ENCODE measurements around the gene C5orf63. TPM values are rescaled to one million over a fixed set of nuclear protein-coding genes. Genes with fewer than 3 reads are reported as not detected.
A peak's percentile ranks its signal among the peaks of the same experiment; 100 is the strongest.

C5orf63 gene
- total RNA-seq, 1 donor from 2014 or later, result 1.5 TPM

GRCh38 chr5:127077366-127077765, 4.1 kb upstream of the C5orf63 start:
- Histone ChIP-seq H2AFZ (replicated peaks) (no peak overlapping the region), H3K9me3 (ENCODE audit: low read depth) (no peaks in the 10 kb centered on the region), H3F3A (ENCODE audit: low read depth) (no peaks in the 10 kb centered on the region), H3K36me3 (no peaks in the 10 kb centered on the region), H3K4me2 (no peak overlapping the region), H3K4me3 (no peak overlapping the region), H3K27ac (no peak overlapping the region), H3K27me3 (no peaks in the 10 kb centered on the region), H3K4me1 (peaks cover 9% of the 10 kb centered on the region), H3K79me2 (ENCODE audit: low read depth) (no peaks in the 10 kb centered on the region), H3K9ac (no peak overlapping the region), H4K20me1 (ENCODE audit: low read depth) (no peaks in the 10 kb centered on the region)
- DNase-seq (ENCODE audit: low spot score), result no peak
- H3K4me1 Mint-ChIP-seq, result peaks cover 34% of the 10 kb centered on the region
- H3K9me3 Mint-ChIP-seq, result peaks cover 2% of the 10 kb centered on the region
- TF ChIP-seq CTCF (IDR thresholded peaks at IDR 0.05) (no peak), EZH2 (IDR thresholded peaks at IDR 0.05) (no peak), EZH2phosphoT487 (IDR thresholded peaks at IDR 0.05) (no peak)
- H3K4me3 Mint-ChIP-seq, result no peak overlapping the region
- no peaks in the 10 kb centered on the region for H3K36me3 Mint-ChIP-seq
- H3K27ac Mint-ChIP-seq, result peak overlapping the region; percentile 24
- peaks cover 9% of the 10 kb centered on the region for H3K27me3 Mint-ChIP-seq (ENCODE audit: insufficient read depth, low read depth)

- H3K4me1 Mint-ChIP-seq, result peaks cover 34% of the 10 kb centered on the region
Observed at GRCh38 chr5:127076315-127077129, 3.2 kb upstream of the C5orf63 start.

GRCh38 chr5:127074466-127074865, 1.2 kb upstream of the C5orf63 start:
- H2AFZ ChIP-seq (replicated peaks), result no peak overlapping the region
- no peak overlapping the region for H3K4me2 ChIP-seq
- H3K27me3 Mint-ChIP-seq (ENCODE audit: insufficient read depth, low read depth), result peaks cover 6% of the 10 kb centered on the region
- no peak overlapping the region for H3K4me3 Mint-ChIP-seq
- H3K79me2 ChIP-seq (ENCODE audit: low read depth), result no peaks in the 10 kb centered on the region
- H3K4me3 ChIP-seq, result no peak overlapping the region
- no peaks in the 10 kb centered on the region for H3K9me3 Mint-ChIP-seq
- H3K36me3 Mint-ChIP-seq, result no peaks in the 10 kb centered on the region
- no peaks in the 10 kb centered on the region for H3K4me1 ChIP-seq
- no peaks in the 10 kb centered on the region for H3K9me3 ChIP-seq (ENCODE audit: low read depth)
- no peak for DNase-seq (ENCODE audit: low spot score)
- no peaks in the 10 kb centered on the region for H3F3A ChIP-seq (ENCODE audit: low read depth)
- TF ChIP-seq EZH2phosphoT487 (IDR thresholded peaks at IDR 0.05) (no peak), CTCF (IDR thresholded peaks at IDR 0.05) (no peak), EZH2 (IDR thresholded peaks at IDR 0.05) (no peak)
- no peak overlapping the region for H3K27ac ChIP-seq
- no peaks in the 10 kb centered on the region for H3K27me3 ChIP-seq
- no peak overlapping the region for H3K27ac Mint-ChIP-seq
- H3K36me3 ChIP-seq, result no peaks in the 10 kb centered on the region
- no peaks in the 10 kb centered on the region for H4K20me1 ChIP-seq (ENCODE audit: low read depth)
- H3K4me1 Mint-ChIP-seq, result peaks cover 19% of the 10 kb centered on the region
- no peak overlapping the region for H3K9ac ChIP-seq

More at GRCh38 chr5:127076315-127077129, 3.2 kb upstream of the C5orf63 start:
- Histone ChIP-seq H3K9me3 (ENCODE audit: low read depth) (no peaks in the 10 kb centered on the region), H3K79me2 (ENCODE audit: low read depth) (no peaks in the 10 kb centered on the region), H3K27ac (no peak overlapping the region), H3K27me3 (no peaks in the 10 kb centered on the region), H4K20me1 (ENCODE audit: low read depth) (no peaks in the 10 kb centered on the region), H3K4me2 (no peak overlapping the region), H3K4me1 (peaks cover 9% of the 10 kb centered on the region), H3K4me3 (no peak overlapping the region), H3K36me3 (no peaks in the 10 kb centered on the region), H3K9ac (no peak overlapping the region), H3F3A (ENCODE audit: low read depth) (no peaks in the 10 kb centered on the region), H2AFZ (replicated peaks) (no peak overlapping the region)
- Mint-ChIP-seq H3K27me3 (ENCODE audit: insufficient read depth, low read depth) (peaks cover 6% of the 10 kb centered on the region), H3K4me3 (no peak overlapping the region), H3K36me3 (no peaks in the 10 kb centered on the region), H3K9me3 (no peaks in the 10 kb centered on the region), H3K27ac (no peak overlapping the region)
- TF ChIP-seq EZH2phosphoT487 (IDR thresholded peaks at IDR 0.05) (no peak), CTCF (IDR thresholded peaks at IDR 0.05) (no peak), EZH2 (IDR thresholded peaks at IDR 0.05) (no peak)
- DNase-seq (ENCODE audit: low spot score), result no peak

Measured in neural progenitor cell (in vitro differentiated cells).